Measurements from ENCODE around the gene LIPM. TPM values are rescaled to one million over a fixed set of nuclear protein-coding genes. Genes with fewer than 3 reads are reported as not detected.

Gene LIPM
- total RNA-seq, 4 donors from 2014 or later = not detected

- H3K9me3 ChIP-seq = no peaks in the 10 kb centered on the region
- intact Hi-C loops (cut with DNase I) = no loop called here
- 96% methylated on average over 4 of the region's 4 CpGs for WGBS
- H3K27me3 ChIP-seq = no peaks in the 10 kb centered on the region
- no peak overlapping the region for H3K27ac ChIP-seq (replicated peaks in 1 of 4)
- no peaks in the 10 kb centered on the region for H3K36me3 ChIP-seq
- no peak overlapping the region for H3K4me3 ChIP-seq
- H3K4me1 ChIP-seq = no peaks in the 10 kb centered on the region
- no peak for TF ChIP-seq EP300 (IDR thresholded peaks at IDR 0.05)
- TF ChIP-seq CTCF (IDR thresholded peaks at IDR 0.05) = no peak
- no peak for TF ChIP-seq POLR2AphosphoS5 (IDR thresholded peaks at IDR 0.05)
- no peak for TF ChIP-seq POLR2A (IDR thresholded peaks at IDR 0.05; ENCODE audit: low read depth)
- no peak for DNase-seq (ENCODE audit: extremely low spot score)
Observed at GRCh38 chr10:88843171-88843570, 40.6 kb downstream of the LIPM start.

- TF ChIP-seq EP300 (IDR thresholded peaks at IDR 0.05) (no peak), POLR2A (IDR thresholded peaks at IDR 0.05; ENCODE audit: low read depth) (no peak), POLR2AphosphoS5 (IDR thresholded peaks at IDR 0.05) (no peak), CTCF (IDR thresholded peaks at IDR 0.05) (no peak)
Observed at GRCh38 chr10:88848499-88848898, 46.0 kb downstream of the LIPM start.

DNA sequence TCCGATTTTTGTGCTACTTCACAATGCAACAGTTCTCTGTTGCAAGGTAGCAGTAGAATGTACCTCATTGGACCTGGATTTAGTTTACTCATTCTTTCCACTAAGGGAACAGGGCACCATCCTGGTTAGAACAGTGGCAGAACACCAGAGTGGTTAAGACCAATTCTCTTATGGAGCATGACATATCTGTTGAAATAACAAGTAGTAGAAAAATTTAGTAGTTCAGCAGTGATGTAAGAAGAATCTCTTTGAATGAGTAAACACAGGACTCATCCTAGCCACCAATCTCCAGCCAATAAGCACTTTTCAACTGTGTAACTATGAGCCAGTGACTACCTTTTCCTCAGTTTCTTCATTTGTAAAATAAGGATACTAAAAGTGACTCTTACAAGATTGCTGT, 46.7 kb downstream of the LIPM start:
- intact Hi-C loops (cut with DNase I) = no loop called here
- no peak for TF ChIP-seq EP300 (IDR thresholded peaks at IDR 0.05)
- TF ChIP-seq POLR2A (IDR thresholded peaks at IDR 0.05; ENCODE audit: low read depth) = no peak
- no peak for TF ChIP-seq CTCF (IDR thresholded peaks at IDR 0.05)
- no peak for TF ChIP-seq POLR2AphosphoS5 (IDR thresholded peaks at IDR 0.05)
- no peak overlapping the region for H3K27ac ChIP-seq (replicated peaks in 1 of 4)
- no peaks in the 10 kb centered on the region for H3K27me3 ChIP-seq
- 86% methylated on average over 1 of the region's 1 CpG for WGBS
- H3K9me3 ChIP-seq = no peaks in the 10 kb centered on the region
- no peaks in the 10 kb centered on the region for H3K36me3 ChIP-seq
- peaks cover 0 to under 1% (median 0%) of the 10 kb centered on the region in 4 donors for H3K4me1 ChIP-seq
- no peak overlapping the region for H3K4me3 ChIP-seq
- no peak for DNase-seq (ENCODE audit: extremely low spot score)

More at GRCh38 chr10:88848499-88848898, 46.0 kb downstream of the LIPM start:
- H3K27me3 ChIP-seq = no peaks in the 10 kb centered on the region
- DNase-seq (ENCODE audit: extremely low spot score) = no peak
- no peak overlapping the region for H3K27ac ChIP-seq (replicated peaks in 1 of 4)
- no peaks in the 10 kb centered on the region for H3K9me3 ChIP-seq
- no peak overlapping the region for H3K4me3 ChIP-seq
- intact Hi-C loops (cut with DNase I) = no loop called here
- 13% methylated on average over 1 of the region's 1 CpG for WGBS
- H3K4me1 ChIP-seq = no peaks in the 10 kb centered on the region
- H3K36me3 ChIP-seq = no peaks in the 10 kb centered on the region

GRCh38 chr10:88850712-88851111, 48.2 kb downstream of the LIPM start:
- intact Hi-C loops (cut with DNase I) = no loop called here
- 53% methylated on average over 1 of the region's 1 CpG for WGBS
- Histone ChIP-seq H3K36me3 (no peaks in the 10 kb centered on the region), H3K4me3 (no peak overlapping the region), H3K4me1 (peaks cover 0 to 7% (median 2%) of the 10 kb centered on the region in 4 donors), H3K27me3 (no peaks in the 10 kb centered on the region), H3K27ac (replicated peaks in 1 of 4) (no peak overlapping the region), H3K9me3 (no peaks in the 10 kb centered on the region)
- DNase-seq (ENCODE audit: extremely low spot score) = no peak
- TF ChIP-seq POLR2A (IDR thresholded peaks at IDR 0.05; ENCODE audit: low read depth) (no peak), POLR2AphosphoS5 (IDR thresholded peaks at IDR 0.05) (no peak), CTCF (IDR thresholded peaks at IDR 0.05) (no peak), EP300 (IDR thresholded peaks at IDR 0.05) (no peak)

GRCh38 chr10:88851706-88852105, 49.2 kb downstream of the LIPM start, which contains the start of gene ANKRD22:
Gene ANKRD22 (minus strand): TSS chr10:88851844. CDS start chr10:88851607, 237 bp downstream.
- no peak for TF ChIP-seq EP300 (IDR thresholded peaks at IDR 0.05)
- TF ChIP-seq CTCF (IDR thresholded peaks at IDR 0.05) = no peak
- TF ChIP-seq POLR2AphosphoS5 (IDR thresholded peaks at IDR 0.05) = no peak
- TF ChIP-seq POLR2A (IDR thresholded peaks at IDR 0.05; ENCODE audit: low read depth) = no peak
- WGBS = 73% methylated on average over 5 of the region's 5 CpGs
- intact Hi-C loops (cut with DNase I) = no loop called here
- Histone ChIP-seq H3K9me3 (no peaks in the 10 kb centered on the region), H3K4me1 (peaks cover 0 to 7% (median 2%) of the 10 kb centered on the region in 4 donors), H3K4me3 (no peak within 1 kb of the TSS), H3K27ac (replicated peaks in 1 of 4) (no peak within 1 kb of the TSS), H3K27me3 (no peaks in the 10 kb centered on the region), H3K36me3 (no peaks in the 10 kb centered on the region)
- DNase-seq (ENCODE audit: extremely low spot score) = no peak
